Pancreas (tissue), 10 donors: ENCODE results near the gene ETV5. TPM values are rescaled to one million over a fixed set of nuclear protein-coding genes. Genes with fewer than 3 reads are reported as not detected.
"Not testable (repeated sequence)": the region's sequence is repeated elsewhere in the genome, so short reads cannot be mapped to it uniquely, and the experiment has no call there.

Experiments
- ATAC-seq, 4 donors: fragments of 200-7000 bp; cut with Tn5 transposase; one replicate each; pipeline versions ENCODE4 v1.8.0 to v1.9.1; 2020; ENCODE audit warnings: mild to moderate bottlenecking in 4 of 4, moderate library complexity in 4 of 4
- DNase-seq, 6 donors: peaks; one replicate each; pipeline ENCODE4 v3.0.0-alpha.2; 2020
- FAIRE-seq: peaks from 2 replicates; lab custom pipeline; 2012; peaks lifted over from hg19 to GRCh38; lab: Jason Lieb, UNC
- H3K27ac ChIP-seq, 4 donors: fragments of 200-600 bp; sonication (generic); 1 replicate in 3 of 4; 2 replicates in 1 of 4; pipeline versions ENCODE4 v1.5.0 to v1.8.0; 2020
- H3K27me3 ChIP-seq, 4 donors: fragments of 200-600 bp; one replicate each; pipeline ENCODE4 v1.8.0; 2021
- H3K36me3 ChIP-seq, 3 donors: fragments of 200-600 bp; sonication (generic) in 1 of 3; one replicate each; pipeline versions ENCODE4 v1.5.0 to v1.8.0; 2020 to 2021
- H3K4me1 ChIP-seq, 3 donors: fragments of 200-600 bp; one replicate each; pipeline ENCODE4 v1.8.0; 2021
- H3K4me3 ChIP-seq, 4 donors: fragments of 200-600 bp; sonication (generic) in 2 of 4; one replicate each; pipeline versions ENCODE4 v1.5.0 to v1.8.0; 2020 to 2021
- H3K9me3 ChIP-seq, 4 donors: fragments of 200-600 bp; one replicate each; pipeline ENCODE4 v1.8.0; 2021
- WGBS, 2 donors: extraction: QIAGEN DNeasy Blood & Tissue Kit; methylation state at CpG; one replicate each; pipeline ENCODE4 v1.1.7; 2013; 5-methylcytosine and 5-hydroxymethylcytosine counted together
- intact Hi-C, 3 donors: fragments of 100-400 bp; cut with DNase I; formaldehyde crosslinking; loops; one replicate each; pipeline versions ENCODE4 v1.11.1 to v1.14.2; 2022
- polyA plus RNA-seq, 2 donors: library from polyadenylated mRNA; stranded (reverse); fragments of 200-250 nt; gene quantifications; one replicate each; pipeline ENCODE4 v1.2.3, GENCODE V29; 2013
- total RNA-seq, 6 donors: library from RNA; stranded (reverse); fragmentation: NEBNext Ultra II Directional in 4 of 6; extraction: Animal tissue kit (Norgen Biotek cat#: 25700) in 4 of 6; gene quantifications; one replicate each; pipeline versions ENCODE4 v1.2.1 to v1.2.4, GENCODE V29; 2021 to 2023
- TF ChIP-seq, protein P1 (sequence below), 4 donors: fragments of 200-600 bp; sonication (generic) in 3 of 4; IDR thresholded peaks; one replicate each; pipeline versions ENCODE4 v1.5.0 to v1.8.0; 2021; ENCODE audit warnings: antibody characterized with exemption in 4 of 4
- donor health status: healthy with polysubstance abuse.
- donor health status: DM: no; HTN: no; CAD: no; lungs with moderate emphysema.
- donor health status: DM: no; HTN: no; CAD: no.
- donor health status: control.
- donor health status: control.
- donor health status: Bipolar disorder and iron deficiency.
- donor health status: DM: yes; HTN: yes; CAD: no.
- donor health status: DM: no; HTN: no; CAD: no.
- donor health status: DM: no; HTN: no; CAD: no.
- donor health status: DM: yes; HTN: yes; CAD: no.

ETV5 gene
- total and polyA plus RNA-seq, 8 donors: 12.2 to 58.5 (median 24.9) TPM

DNA sequence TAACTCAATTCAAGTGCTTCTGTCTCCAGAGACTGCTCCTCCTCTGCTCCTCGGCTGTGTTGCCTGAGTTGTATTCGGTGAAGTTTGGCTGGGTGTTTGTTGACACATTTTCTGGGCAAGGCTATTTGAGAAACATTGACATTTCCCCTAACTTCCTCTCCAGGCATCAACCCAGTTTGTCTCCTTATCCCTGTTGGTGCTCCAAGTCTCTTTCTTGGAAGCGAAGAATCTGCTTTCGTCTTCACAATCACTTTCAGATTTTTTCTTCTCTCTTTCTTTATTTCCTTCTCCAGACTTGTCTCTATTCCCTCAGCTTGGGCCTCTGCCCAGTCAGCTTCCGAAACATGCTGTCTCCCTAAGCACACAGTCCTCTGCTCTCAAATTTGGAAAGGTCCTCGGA, 84.7 kb downstream of the ETV5 start:
- no peak overlapping the region for H3K27ac ChIP-seq
- TF ChIP-seq, protein P1, sequence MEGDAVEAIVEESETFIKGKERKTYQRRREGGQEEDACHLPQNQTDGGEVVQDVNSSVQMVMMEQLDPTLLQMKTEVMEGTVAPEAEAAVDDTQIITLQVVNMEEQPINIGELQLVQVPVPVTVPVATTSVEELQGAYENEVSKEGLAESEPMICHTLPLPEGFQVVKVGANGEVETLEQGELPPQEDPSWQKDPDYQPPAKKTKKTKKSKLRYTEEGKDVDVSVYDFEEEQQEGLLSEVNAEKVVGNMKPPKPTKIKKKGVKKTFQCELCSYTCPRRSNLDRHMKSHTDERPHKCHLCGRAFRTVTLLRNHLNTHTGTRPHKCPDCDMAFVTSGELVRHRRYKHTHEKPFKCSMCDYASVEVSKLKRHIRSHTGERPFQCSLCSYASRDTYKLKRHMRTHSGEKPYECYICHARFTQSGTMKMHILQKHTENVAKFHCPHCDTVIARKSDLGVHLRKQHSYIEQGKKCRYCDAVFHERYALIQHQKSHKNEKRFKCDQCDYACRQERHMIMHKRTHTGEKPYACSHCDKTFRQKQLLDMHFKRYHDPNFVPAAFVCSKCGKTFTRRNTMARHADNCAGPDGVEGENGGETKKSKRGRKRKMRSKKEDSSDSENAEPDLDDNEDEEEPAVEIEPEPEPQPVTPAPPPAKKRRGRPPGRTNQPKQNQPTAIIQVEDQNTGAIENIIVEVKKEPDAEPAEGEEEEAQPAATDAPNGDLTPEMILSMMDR (IDR thresholded peaks at IDR 0.05): no peak
- no peaks in the 10 kb centered on the region for H3K27me3 ChIP-seq
- peak; percentile 24 to 55 (median 48) for ATAC-seq
- H3K9me3 ChIP-seq: no peaks in the 10 kb centered on the region
- H3K4me1 ChIP-seq: peaks cover 0 to 5% (median 0%) of the 10 kb centered on the region in 3 donors
- FAIRE-seq: no peak
- no peak for DNase-seq
- intact Hi-C loops: no loop called here
- WGBS, 2 donors: 44 to 49% methylated on average over 6 of the region's 6 CpGs
- no peaks in the 10 kb centered on the region for H3K36me3 ChIP-seq
- H3K4me3 ChIP-seq: no peak overlapping the region

DNA sequence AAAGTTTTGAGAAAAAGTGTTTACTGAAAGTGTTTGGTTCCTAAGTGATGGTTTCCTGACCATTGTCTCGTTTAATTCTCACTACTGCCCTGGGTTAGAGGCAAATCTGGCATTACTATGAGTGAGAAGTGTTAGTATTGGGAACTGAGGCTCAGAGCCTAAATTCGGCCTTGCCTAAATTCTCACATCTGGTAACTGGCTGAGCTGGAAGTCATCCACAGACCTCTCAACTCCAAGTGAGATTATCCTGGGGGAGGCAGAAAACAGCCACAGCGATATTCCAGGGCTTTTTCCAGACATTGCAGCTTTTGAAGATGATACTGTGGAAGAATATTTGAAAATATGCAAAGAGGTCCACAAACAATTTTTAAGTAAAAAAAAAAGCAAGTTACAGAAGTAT, 86.0 kb downstream of the ETV5 start:
- WGBS, 2 donors: 84 to 85% methylated on average over 3 of the region's 3 CpGs
- ATAC-seq: no peak

DNA sequence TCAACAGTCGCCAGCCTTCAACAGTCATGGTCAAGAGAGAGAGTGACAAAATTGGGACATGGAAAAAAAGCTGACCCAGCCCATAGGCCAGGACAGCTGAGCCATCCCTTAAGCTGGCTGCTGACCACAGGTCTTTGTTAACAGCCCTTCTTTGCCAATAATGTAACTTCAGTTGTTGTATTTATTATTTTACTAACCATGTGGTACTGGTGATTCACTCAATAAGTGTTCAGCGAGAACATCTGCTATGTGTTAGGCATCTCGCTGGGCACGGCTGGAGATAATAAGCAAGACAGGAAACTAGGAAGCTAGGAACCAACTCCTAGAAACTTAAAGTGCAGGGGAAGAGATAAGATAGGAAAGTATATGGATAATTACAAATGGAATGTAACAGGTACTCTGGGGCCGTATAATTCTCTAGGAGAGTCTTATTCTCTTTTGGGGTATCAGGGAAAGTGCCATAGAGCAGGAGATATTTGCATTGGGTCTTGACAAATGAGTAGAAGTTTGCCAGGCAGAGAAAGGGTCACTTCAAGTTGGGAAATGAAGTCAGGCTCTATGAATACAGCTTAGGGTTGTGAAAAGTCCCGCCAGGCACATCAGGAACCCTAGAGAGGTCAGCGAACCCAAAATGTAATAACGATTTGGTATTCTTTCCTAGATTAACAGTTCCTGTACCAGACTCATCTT, 87.1 kb downstream of the ETV5 start:
- intact Hi-C loops: no loop called here
- Histone ChIP-seq H3K36me3 (no peaks in the 10 kb centered on the region), H3K9me3 (no peaks in the 10 kb centered on the region), H3K4me3 (no peak overlapping the region), H3K27ac (no peak overlapping the region), H3K4me1 (peaks cover 0 to 5% (median 0%) of the 10 kb centered on the region in 3 donors), H3K27me3 (no peaks in the 10 kb centered on the region)
- TF ChIP-seq, protein P1 (IDR thresholded peaks at IDR 0.05): no peak
- WGBS, 2 donors: 87 to 88% methylated on average over 8 of the region's 8 CpGs
- DNase-seq (no peak), ATAC-seq (no peak), FAIRE-seq (no peak)

More for the DNA sequence above, 86.0 kb downstream of the ETV5 start:
- intact Hi-C loops: no loop called here
- H3K9me3 ChIP-seq: no peaks in the 10 kb centered on the region
- FAIRE-seq: no peak
- H3K27ac ChIP-seq: no peak overlapping the region
- DNase-seq: no peak
- H3K4me3 ChIP-seq: no peak overlapping the region
- no peaks in the 10 kb centered on the region for H3K36me3 ChIP-seq
- TF ChIP-seq, protein P1 (IDR thresholded peaks at IDR 0.05): no peak
- H3K4me1 ChIP-seq: peaks cover 0 to 5% (median 0%) of the 10 kb centered on the region in 3 donors
- no peaks in the 10 kb centered on the region for H3K27me3 ChIP-seq

DNA sequence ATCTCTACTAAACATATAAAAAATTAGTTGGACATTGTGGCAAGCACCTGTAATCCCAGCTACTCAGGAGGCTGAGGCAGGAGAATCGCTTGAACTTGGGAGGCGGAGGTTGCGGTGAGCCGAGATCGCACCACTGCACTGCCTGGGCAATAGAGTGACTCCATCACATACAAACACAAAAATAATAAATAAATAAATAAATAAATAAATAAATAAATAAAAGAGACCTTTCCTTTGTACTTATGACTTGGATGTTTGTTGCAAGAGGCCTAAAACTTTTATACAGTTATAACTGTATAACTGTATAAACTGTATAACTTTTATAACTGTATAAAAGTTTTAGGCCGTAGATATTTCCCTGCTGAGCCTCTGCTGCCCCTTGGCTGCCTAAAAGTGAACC, 87.6 kb downstream of the ETV5 start:
- intact Hi-C loops, H3K36me3 ChIP-seq, FAIRE-seq, H3K9me3 ChIP-seq, H3K27ac ChIP-seq, ATAC-seq, H3K4me1 ChIP-seq, DNase-seq, H3K27me3 ChIP-seq, H3K4me3 ChIP-seq: not testable (repeated sequence)
- WGBS, 2 donors: 95 to 97% methylated on average over 6 of the region's 6 CpGs

DNA sequence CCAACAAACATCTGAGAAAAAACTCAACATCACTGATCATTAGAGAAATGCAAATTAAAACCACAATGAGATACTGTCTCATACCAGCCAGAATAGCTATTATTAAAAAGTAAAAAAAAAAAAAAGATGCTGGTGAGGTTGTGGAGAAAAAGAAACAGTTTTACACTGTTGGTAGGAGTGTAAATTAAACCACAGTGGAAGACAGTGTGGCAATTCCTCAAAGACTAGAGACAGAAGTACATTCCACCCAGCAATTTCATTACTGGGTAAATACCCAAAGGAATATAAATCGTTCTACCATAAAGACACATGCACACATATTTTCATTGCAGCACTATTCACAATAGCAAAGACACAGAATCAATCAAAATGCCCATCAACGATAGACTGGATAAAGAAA, 89.6 kb downstream of the ETV5 start:
- H3K4me3 ChIP-seq, FAIRE-seq, H3K4me1 ChIP-seq, H3K9me3 ChIP-seq, H3K36me3 ChIP-seq, DNase-seq, H3K27me3 ChIP-seq, H3K27ac ChIP-seq, ATAC-seq, intact Hi-C loops: not testable (repeated sequence)
- 63 to 70% methylated on average over 2 of the region's 2 CpGs for WGBS, 2 donors

DNA sequence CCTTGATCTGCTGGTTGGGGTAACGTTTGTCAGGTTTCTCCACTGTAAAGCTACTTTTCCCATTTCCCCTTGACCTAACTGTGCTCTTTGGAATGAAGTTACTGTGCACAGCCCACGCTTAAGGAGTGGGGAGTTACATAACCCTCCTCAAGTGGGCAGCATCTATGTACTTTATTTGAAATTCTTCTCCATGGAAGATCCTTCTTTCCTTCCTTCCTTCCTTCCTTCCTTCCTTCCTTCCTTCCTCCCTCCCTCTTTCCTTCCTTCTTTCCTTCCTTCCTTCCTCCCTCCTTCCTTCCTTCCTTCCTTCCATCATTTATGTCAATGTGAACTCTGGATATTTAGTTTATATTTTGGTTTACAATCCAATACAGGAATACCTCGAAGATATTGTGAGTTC, 94.0 kb downstream of the ETV5 start:
- TF ChIP-seq, protein P1 (IDR thresholded peaks at IDR 0.05): no peak
- H3K9me3 ChIP-seq: no peaks in the 10 kb centered on the region
- H3K27ac ChIP-seq: no peak overlapping the region
- DNase-seq (no peak), FAIRE-seq (no peak), ATAC-seq (no peak)
- no peak overlapping the region for H3K4me3 ChIP-seq
- H3K4me1 ChIP-seq: no peaks in the 10 kb centered on the region
- WGBS, 2 donors: 55 to 68% methylated on average over 3 of the region's 3 CpGs
- no peaks in the 10 kb centered on the region for H3K27me3 ChIP-seq
- intact Hi-C loops: no loop called here
- H3K36me3 ChIP-seq: no peaks in the 10 kb centered on the region
